GM12892 (cell line): ENCODE measurements around the gene MADCAM1.

Experiments
- POLR2A ChIP-seq: IDR thresholded peaks from 2 replicates; pipeline ENCODE4 v1.6.1; 2011; ENCODE audit warnings: low read depth, low read length, control low read depth
- POLR2AphosphoS5 ChIP-seq: IDR thresholded peaks from 2 replicates; pipeline ENCODE4 v1.6.1; 2011; ENCODE audit warnings: low read depth, low read length, control low read depth
- TAF1 ChIP-seq: IDR thresholded peaks from 2 replicates; pipeline ENCODE4 v1.6.1; 2011; ENCODE audit warnings: low read depth, mild to moderate bottlenecking, control low read depth, low read length, borderline replicate concordance

DNA sequence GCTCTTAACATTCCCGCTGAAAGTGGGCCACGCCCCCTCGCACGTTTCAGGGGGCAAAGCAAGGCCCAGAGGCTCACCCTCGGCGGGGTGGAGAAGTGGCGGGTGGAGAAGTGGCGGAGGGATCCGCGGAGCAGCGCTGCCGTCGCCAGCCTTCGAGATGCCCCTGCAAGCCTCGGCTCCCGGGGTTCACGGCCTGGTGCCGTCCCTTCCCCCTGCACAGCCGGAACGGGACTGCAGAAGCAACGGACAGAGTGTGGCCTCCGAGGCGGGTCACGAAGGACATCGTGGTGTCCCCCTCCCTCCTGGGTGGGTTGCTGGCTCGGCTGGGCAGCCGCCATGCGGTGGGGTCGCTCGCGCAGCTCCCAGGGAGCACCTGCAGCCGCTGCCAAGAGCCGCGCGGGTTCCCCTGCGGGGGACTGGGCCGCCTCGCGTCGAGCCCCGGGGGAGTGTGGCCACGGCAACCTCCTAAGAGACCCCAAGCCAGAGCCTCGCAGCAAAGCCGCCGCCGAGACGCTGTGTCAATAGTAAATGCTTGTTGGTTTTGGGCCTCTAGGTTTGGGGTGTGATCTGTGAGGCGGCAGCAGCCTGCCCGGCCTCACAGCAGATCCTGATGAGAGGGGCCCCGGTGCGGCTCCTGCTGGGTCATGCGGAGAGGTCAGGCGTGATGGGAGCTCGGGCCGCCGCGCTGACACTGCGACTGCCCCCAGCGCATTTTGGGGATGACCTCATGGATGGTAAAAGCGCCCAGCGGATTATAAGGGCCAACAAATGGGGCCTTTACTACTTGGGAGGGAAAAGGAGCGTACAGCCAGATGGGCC lies 16.5 kb downstream of the MADCAM1 start:
- TF ChIP-seq POLR2A (no peak), TAF1 (no peak), POLR2AphosphoS5 (no peak)
